Measurements from ENCODE around the gene SLC38A3.
A peak's percentile ranks its signal among the peaks of the same experiment; 100 is the strongest.
"Not testable (repeated sequence)": the region's sequence is repeated elsewhere in the genome, so short reads cannot be mapped to it uniquely, and the experiment has no call there.

The SLC38A3 gene

DNA sequence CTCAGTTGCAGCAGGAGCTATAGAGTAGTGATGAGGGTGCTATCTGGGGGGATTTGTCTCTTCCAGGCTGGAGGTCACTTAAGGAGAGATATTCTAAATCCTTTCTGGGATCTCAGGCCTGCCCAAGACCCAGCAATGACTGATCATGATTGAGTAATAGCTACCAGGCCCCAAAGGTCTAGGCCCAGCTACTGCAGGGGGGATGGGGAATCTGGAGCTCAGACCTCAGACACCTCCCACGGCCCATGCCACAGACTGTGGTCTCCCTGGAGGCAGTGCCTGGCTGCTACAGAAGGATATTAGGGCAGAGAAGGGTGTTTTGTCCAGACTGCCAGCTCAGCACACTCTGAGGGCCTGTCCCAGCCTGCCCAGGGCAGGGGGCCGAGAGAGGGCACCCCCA lies 6.9 kb downstream of the SLC38A3 start:
- DNase-seq: no peak

DNA sequence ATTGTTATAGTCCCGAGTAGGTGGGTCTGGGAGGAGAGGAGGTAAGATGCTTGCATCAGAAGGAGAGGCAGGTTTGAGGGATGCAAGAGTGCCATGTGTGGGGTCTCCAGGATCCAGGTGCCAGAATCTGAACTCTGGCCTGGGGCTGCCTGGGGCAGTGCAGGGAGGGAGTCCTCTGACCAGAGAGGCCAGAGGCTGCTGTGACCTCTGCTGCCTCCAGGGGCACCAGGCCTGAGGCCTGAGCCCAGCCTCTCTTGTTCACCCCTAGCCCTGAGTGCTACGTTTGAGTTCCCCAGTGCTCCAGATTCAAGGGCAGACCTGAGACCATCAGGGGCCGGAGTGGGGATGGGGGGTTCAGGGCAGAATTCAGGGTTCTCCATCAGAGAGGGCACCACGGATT lies 7.4 kb downstream of the SLC38A3 start:
- no peak for DNase-seq

DNA sequence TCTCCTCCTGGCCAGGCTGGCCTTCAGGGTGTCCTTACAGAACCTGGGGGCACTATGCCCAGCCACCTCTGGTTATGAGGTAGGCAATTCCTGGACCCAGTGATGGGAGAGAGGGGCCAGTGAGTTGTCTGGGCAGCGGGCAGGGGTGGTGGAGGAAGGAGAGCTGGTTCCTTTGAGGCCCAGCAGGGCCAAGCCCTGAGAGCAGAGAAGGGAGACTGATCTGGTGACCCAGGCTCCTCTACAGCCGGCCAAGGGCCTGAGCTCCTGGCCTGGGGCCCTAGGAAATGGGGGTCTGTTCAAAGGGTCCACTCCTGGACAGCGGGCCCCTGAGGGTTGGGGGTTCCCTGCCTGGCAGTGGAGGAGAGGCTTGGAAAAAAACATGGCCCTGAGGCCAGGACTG lies 7.9 kb downstream of the SLC38A3 start:
- DNase-seq: no peak

DNA sequence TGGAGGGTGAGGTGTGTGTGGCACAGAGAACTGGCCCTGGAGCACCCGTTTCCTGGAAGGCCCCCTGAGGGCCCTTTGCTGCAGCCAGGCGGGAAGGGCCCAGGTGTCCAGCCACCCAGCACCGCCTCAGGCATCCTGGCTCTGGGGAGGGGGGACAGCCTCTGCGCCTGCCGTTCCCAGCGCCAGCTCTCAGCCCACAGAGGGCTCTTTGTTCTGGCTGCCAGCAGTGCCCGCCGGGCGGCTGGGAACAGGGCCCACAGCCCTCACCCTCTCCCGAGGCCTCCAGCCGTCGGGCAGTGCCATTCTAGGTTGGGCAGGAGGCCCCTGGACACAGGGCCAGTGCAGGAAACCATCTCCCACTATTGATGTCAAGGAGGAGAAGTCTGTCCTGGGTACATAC lies 8.3 kb downstream of the SLC38A3 start:
- no peak for DNase-seq

DNA sequence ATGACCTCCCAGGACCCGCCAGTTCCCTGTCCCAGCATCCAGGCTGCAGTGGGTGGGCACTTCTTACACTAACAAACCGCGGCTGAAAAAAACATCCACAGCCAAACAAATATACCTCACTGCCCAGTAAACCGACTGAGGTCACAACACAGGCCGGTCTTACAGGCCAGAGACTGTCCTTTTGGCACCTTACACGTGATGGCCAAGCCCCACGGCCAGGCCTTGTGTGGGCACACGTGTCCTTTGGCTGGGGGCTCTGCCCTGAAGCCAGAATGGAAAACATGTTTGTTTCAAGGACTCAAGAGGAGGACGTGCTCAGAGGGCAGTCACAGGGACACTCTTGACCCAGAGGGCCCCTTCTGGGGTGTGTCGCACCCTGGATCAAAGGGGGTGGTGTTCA lies 9.8 kb downstream of the SLC38A3 start:
- no peak for DNase-seq

DNA sequence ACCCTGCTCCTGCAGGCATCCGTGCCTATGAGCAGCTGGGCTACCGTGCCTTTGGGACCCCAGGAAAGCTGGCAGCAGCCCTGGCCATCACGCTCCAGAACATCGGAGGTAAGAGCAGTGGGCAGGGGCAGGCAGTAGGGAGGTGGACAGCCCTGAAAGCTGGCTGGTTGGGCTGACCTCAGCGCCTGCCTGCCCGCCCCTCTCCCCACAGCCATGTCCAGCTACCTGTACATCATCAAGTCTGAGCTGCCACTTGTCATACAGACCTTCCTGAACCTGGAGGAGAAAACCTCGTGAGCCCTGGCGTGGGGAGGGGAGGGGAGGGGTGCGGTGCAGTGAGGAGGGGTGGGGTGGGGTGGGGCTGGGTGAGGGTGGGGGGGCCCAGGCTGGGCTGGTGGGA lies 10.5 kb downstream of the SLC38A3 start:
- no peak for DNase-seq

DNA sequence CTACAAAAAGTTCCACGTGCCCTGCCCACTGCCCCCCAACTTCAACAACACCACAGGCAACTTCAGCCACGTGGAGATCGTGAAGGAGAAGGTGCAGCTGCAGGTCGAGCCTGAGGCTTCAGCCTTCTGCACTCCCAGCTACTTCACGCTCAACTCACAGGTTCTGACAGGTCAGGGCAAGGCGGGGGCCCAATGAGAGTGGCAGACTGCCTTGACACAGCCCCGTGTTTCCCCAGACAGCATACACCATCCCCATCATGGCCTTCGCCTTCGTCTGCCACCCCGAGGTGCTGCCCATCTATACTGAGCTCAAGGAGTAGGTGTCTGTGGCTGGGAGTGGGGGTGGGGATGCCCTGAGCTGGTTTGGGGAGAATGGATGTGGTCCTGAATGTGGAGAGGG lies 12.6 kb downstream of the SLC38A3 start:
- DNase-seq: no peak

DNA sequence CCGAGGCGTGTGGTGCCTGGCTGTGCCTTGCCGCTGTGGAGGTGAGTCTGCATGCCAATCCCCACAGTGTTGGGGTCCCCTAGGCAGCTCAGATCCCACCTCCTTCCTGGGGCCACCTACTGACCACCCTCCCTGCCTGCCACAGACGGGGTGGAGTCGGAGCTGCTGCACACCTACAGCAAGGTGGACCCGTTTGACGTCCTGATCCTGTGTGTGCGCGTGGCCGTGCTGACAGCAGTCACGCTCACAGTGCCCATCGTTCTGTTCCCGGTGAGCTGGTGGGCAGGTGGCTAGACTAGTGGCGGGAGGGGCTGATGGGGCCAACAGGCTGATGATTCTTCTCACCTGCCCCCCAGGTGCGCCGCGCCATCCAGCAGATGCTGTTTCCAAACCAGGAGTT lies 13.4 kb downstream of the SLC38A3 start:
- DNase-seq: no peak

DNA sequence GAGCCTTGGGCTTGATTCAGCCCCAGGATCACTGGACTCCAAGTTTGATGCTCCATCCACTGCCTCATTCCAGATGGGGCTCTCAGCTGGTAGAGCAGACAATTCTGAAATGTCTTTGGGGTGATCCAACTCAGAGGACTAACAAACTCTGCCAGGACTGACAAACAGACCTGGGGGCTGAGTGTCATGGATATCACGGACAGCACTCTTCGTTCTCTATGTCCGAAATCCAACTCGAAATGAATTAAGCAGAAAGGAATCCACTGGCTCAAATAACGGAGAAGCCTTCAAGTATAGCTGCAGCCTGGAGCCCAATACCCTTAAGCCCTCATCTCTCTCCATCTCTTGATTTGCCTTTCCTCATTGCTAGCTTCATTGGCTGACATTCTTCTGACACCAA lies 14.2 kb downstream of the SLC38A3 start:
- DNase-seq: no peak

DNA sequence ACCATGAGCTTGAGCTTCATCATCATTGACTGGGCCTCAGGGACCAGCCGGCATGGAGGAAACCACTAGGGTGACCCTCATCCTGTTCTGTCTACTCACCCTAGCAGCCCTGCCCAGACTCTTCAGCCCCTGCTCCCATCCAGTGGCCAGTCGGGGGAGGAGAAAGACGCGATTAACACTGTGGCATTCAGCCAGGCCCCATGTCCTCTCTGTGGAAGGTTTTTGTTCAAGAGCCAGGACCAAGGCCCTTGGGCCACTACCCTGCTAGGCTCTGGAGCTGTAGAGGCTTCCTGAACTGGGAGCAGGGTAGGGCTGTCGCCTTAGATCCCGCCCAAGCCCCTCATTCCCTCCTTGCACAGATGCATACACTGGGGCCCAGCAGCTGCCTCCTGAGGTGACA lies 15.0 kb downstream of the SLC38A3 start:
- no peak for DNase-seq

DNA sequence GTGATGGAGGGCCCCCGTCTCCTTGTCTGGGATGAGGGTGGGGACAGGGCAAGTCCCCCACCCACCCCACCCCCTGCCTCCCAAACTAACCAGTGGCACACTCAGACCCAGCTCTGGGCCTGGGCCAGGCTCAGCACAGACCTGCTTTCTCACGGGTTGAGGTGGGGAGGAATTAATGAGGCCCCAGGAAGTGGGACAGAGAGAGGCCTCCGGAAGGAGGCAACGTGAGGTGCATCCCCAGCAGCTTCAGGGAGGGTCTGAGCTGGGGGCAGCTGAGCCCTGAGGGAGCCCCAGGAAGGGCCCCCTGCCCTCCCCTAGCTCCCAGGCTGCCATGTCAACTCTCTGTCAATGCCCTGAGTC lies 16.0 kb downstream of the SLC38A3 start:
- no peak for DNase-seq

DNA sequence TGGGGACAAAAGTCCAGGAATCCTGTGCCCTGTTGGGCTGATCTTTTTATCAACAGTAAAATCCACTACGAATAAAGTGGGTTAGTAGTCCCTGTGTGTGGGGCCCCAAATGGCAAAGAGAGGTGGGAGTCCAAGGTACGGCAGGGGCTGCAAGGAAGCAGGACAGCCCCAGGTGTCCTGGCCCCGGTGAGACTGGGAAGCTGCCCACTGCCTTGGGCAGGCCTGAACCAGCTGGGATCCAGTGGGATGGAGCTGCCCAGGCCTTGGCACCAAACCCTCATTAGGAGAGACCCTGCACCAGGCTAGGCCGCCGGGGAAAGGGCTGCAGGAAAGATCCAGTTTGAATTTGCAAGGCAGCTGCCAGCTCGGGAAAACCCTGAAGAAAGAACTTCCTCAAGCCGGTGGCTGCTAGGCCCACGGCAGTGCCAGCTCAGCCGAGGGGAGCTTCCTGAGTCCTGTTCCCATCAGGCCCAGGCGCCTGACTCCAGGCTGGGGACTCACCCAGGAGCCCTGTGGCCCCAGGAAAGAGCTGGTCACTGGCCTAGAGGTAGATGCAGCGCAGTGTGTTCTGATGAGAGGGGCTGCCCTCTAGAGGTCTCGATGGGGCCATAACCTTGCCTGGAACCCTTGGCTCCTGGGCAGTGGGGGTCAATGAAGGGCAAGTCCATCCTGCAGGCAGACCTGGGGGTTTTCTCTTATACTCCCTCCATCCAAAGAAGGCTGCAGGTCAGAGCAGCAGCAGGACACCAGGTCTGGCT lies 16.5 kb downstream of the SLC38A3 start:
- DNase-seq: no peak

DNA sequence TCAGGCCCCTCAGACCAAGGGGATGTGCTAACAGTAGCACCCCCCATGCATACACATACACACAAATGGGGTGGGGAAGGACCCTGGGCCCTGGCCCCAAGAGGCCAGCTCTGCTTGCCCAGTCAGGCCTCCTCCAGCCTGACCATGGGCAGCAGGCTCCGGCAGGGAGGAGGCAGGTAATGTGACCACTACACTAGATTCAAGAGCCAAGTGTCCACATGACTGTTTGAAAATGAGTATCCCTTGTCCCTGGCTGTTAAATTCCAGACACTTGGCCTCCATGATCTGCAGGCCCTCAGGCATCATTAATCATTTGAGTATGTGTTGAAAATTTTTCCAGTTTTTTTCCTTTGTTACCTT lies 17.1 kb downstream of the SLC38A3 start:
- no peak for DNase-seq

DNA sequence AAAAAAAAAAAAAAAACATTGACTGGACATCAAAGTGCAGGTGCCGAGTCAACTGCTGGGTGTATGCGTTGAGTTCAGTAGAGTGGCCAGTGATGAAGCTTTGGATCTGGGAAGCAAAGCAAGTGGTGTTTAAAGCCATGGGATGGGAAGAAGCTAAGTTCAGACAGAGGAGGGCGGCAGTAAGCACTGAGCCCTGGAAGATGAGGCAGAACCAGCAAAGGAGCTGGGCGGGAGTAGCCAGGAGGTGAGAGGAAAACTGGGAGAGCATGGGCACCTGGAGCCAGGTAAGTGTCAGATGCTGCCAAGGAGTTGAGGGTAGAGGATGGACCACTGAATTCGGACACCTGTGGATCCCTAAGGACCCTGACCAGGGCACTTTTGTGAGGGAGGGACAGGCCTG lies 19.6 kb downstream of the SLC38A3 start:
- no peak for DNase-seq

DNA sequence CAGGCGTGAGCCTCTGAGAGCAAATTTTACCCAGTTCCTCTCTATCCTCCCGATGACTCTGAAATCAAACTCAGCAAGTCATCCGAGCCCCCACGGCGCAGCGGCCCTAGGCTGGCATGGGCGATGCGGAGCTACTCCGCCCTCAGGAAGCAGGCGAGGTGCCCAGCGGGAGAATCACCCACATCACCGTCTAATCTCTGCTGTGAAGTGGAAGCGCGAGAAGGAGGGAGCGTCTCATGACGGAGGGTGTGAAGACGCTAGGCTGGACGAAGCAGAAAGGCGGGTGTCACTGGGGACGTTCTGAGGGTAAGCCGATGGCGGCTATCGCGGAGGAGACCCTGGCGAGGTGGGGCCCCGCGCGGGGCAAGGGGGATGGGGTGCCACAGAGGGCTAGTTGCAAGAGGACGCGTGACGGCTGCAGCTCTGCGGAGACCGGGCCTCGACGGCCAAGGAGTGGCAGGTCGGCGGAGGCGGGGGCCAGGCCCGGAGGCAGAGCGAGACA lies 21.9 kb downstream of the SLC38A3 start:
- DNase-seq: no peak

DNA sequence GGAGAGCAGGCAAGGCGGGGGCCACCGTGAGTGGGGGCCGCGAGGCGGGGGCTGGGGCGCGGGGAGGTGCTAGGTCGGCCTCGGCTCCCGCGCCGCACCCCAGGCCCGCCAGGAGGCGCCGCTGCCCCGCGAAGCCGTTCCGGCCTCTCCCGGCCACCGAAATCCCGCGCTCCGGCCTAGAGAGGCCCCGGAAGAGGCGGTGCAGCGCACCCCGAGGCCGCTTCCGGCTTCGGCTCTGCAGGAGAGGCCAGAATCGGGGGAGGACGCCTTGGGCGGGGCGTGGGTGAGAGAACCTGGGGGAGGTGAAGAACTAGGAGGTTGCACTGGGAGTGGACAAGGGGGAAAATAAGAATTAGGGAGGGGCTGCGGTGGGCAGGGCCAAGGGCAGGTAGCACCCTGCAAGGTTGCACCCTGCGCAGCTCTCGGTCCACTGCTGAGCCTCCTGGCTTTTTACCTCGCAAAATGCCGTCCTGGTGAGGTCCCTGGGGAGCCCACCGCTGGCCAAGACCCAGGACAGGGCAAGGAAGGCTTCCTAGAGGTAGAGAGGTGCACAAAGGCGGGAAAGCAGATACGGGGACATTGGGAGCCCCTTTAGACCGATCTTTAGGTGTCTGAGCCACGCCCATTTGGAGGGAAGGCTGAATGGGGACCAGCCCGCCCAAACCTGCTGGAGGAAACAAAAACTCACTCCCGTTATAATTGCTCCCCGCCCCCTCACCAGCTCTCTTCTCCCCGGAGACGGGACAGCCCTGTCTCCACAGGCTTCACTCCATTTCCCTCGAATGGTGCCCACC lies 22.5 kb downstream of the SLC38A3 start:
- DNase-seq: peak; percentile 89

DNA sequence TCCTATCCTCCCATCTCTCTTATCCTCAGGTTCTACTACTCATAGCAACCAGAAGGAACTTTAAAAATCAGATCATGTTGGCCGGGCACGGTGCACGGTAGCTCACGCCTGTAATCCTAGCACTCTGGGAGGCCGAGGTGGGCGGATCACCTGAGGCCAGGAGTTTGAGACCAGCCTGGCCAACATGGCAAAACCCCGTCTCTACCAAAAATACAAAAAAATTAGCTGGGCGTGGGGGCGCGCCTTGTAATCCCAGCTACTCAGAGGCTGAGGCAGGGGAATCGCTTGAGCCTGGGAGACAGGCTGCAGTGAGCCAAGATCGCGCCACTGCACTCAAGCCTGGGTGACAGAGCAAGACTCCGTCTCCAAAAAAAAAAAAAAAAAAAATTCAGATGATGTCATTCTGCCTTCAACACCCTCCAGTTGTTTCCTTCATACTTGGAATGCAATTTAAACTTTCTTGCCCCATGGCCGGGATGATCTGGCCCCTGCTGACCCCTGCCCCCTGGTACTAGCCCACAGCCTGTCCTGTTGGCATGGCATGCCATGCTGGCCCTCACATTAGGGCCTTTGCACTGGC lies 23.2 kb downstream of the SLC38A3 start:
- not testable (repeated sequence) for DNase-seq

DNA sequence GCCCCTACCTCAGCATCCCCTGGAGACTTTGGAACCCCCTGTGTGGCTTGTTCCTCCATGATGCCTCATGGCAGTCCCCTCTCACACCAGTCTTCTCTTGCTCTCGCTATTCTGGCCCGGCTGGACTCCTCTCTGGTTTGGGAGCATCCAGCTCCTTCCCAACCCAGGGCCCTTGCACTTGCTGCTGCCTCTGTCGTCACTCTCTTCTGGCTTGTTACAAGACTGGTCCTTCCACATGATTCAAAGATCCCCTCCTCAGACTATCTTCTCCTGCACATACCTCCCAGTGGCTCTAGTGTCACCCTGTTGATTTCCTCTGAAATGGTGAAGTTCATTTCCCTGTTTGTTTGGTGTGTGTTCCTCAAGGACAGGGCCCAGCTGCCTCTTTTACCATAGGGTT lies 24.4 kb downstream of the SLC38A3 start:
- DNase-seq: no peak

DNA sequence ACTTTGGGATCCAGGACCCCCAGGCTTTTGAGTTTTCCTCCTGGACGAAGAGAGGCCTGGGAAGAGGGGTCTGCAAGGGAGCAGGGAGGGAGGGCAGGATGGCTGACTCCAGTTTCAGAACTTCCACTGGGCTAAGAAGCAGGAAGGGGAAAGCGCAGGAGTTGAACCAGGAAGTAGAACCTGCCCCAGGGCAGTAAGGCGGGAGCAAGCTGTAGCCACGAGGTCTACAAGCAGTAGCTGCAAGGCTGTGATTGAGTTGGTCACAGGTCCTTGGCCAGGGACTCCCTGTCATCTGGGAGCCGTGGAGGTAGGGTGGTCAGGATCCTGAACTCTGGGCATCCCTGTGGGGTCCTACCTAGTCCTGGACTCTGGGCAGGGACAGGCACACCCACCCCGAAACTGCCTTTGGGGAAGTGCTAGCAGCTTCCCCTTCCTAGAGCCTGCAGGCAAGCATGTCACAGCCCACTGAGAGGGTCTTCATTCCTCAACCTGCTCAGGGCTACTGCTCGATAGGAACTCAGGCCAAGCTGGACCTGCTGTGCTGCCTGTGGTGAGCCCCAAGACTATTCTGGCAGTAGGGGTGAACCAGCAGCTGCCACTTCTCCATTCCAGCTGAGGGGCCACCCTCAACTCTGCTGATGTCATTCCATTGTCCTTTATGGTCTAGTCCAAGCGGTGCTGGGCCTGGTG lies 25.2 kb downstream of the SLC38A3 start:
- DNase-seq: no peak

DNA sequence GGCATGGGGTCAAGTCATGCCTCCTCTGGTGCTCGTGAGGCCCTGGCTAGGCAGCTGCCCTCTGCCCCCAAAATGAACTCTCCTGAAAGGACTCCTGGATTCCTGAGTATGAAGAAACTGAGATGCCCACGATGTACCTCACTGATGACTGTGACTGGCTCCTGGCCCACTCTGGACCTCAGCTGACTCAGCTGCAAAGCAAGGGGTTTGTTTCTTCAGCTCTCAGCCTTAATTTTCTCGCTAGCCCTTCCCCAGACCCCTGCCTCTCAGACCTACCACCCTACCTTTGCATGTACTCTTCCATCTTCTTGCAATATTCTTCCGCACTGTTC lies 25.7 kb downstream of the SLC38A3 start:
- DNase-seq: no peak

DNA sequence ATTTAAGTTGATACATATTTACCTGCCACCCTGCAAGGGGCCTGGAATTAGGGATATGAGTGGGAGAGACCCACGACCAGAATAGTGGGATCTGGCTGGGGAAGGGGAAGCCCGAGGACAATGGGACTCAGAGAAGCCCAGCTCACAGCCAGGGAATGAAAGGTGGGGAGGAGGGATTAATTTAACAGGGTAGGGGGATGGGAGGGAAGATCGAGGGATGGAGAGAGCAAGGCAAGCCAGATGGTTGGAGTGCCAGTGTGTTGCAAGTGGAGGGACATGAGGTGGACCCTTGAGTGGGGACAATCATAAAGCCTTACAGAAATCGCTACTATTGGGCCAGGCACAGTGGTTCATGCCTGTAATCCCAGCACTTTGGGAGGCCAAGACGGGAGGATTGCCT lies 26.5 kb downstream of the SLC38A3 start:
- DNase-seq: no peak

DNA sequence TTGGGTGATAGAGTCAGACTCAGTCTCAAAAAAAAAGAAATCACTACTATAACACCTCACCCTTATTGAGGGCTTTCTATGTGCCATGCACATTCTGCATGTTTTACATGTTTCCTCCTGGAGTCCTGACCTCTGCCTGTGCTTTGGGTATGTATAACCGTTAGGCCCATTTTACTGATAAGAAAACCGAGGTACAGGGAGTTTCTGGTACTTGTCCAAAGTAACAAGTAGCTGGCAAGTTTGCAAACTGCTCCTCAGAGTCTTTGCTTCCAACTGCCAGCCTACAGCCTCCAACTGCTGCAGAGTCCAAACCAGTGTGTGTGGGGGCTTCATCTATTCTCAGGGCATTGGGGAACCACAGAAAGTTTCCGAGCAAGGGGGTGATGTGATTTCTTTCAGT lies 27.2 kb downstream of the SLC38A3 start:
- no peak for DNase-seq

DNA sequence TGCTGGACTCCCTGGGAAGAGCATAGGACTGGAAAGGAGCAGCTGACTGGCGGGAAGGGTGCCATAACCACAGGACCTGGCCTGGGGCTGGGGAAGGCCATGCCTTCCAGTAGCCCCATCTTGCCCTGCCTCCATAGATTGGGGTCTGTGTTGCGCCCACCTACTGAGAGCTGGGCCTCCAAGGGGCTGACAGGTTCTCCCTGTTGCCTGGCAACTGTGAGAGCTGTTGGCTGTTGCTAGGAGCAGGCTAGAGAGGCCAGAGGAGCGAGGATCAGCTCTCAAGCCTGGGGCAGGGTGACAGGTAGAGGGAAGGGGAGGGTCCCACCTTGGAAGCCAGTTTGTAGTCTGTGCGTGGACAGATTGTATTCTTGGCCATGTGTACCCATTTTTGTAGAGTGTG lies 28.1 kb downstream of the SLC38A3 start:
- DNase-seq: no peak
